NCI-H748 treated with DMSO at 0.1 percent for 48 hours (cell line): ENCODE data around the gene ZFAND2A.
"Not testable (repeated sequence)": the region's sequence is repeated elsewhere in the genome, so short reads cannot be mapped to it uniquely, and the experiment has no call there.

Experiments used
- DNase-seq: peaks from one replicate; lab custom pipeline; 2025; lab: John Stamatoyannopoulos, UW

ZFAND2A gene

DNA sequence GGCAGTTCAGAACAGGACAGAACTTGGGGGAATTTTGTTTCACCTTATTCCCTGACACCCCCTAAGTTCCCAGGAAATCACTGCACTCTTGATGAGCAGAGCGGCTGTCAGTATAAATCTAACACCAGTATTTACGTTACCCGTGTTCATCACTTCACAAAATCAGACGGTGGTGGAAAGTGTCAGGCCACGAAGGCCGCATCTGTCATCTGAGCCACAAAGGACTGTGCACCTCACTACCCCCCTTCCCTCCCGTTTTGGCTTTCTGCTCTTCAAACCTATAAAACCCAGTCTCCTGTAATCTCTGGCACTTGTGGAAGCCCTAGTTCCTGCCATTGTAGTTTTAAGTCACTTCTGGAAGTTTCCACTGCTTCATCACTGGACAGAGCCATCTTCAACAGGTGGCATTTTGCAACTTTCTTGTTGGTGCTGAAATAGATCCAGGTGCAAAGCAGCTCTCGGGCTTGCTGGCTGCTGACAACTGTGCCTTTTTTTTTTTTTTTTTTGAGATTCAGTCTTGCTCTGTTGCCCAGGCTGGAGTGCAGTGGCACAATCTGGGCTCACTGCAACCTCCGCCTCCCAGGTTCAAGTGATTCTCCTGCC lies 9.5 kb downstream of the ZFAND2A start:
- no peak for DNase-seq

DNA sequence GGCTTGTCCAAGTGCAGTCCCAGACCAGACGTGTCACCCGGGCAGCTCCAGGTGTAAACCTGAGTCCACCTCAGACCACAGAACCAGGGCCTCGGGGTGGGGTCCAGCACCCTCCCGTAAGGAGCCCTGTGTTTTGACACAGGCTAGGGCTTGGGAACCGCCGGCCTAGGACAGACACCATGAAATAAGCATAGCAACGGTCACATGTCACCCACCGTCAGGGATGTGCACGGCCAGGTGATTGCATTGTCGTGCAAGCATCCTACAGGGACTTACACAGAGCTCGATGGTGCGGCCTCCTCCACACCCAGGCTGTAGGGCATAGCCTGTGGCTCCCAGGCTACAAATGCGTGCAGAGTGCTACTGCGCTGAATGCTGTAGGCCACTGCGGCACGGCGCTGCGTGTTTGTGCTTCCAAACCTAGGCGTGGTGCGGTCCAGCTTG lies 10.6 kb downstream of the ZFAND2A start:
- DNase-seq: no peak

DNA sequence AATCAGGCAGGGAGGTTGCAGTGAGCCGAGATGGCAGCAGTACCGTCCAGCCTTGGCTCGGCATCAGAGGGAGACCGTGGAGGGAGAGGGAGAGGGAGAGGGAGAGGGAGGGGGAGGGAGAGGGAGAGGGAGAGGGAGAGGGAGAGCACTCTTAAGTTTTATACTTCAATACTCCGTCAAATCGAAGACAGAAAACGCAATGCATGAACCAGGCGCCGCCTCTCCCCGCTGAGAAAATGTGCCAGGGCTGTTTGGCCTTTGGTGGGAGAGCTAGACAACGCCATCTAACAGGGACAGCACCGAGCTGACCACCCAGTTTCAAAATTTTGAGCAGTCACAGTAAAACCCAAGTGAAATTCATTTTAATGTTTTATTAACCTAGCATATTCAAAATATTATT lies 12.1 kb downstream of the ZFAND2A start:
- not testable (repeated sequence) for DNase-seq

DNA sequence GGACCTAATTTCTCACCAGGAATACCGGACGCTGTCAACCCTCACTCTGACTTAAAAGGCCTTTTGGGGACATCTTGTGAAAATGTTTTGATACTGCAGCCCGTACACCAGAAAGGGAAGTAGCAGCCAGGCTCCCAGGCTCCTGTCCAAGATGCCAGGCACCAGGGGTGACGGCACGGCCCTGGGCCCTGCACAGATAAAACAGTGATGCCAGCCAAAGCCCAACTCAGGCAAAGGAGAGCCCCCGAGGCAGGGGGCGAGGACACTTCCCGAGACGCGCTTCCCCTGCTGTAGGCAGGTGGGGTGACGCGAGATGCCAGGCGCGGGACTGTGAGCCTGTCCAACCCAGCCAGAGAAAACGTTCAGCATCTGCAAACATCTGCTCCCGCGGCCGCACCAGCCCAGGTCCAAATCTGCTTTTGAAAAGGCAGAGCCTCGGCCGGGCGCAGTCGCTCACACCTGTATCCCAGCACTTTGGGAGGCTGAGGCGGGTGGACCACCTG lies 15.7 kb downstream of the ZFAND2A start:
- no peak for DNase-seq

DNA sequence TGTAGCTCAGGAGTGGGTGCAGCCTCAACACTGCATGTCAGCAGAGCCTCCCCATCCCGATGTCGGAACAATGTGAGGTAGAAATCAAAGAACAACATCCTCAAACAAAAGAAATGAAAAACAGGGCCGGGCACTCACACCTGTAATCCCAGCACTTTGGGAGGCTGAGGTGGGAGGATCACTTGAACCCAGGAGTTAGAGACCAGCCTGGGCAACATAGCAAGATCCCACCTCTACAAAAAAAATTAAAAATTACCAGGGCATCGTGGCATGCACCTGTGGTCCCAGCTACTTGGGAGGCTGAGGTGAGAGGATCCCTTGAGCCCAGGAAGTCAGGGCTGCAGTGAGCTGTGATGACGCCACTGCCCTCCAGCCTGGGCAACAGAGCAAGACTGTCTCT lies 17.0 kb downstream of the ZFAND2A start:
- not testable (repeated sequence) for DNase-seq

DNA sequence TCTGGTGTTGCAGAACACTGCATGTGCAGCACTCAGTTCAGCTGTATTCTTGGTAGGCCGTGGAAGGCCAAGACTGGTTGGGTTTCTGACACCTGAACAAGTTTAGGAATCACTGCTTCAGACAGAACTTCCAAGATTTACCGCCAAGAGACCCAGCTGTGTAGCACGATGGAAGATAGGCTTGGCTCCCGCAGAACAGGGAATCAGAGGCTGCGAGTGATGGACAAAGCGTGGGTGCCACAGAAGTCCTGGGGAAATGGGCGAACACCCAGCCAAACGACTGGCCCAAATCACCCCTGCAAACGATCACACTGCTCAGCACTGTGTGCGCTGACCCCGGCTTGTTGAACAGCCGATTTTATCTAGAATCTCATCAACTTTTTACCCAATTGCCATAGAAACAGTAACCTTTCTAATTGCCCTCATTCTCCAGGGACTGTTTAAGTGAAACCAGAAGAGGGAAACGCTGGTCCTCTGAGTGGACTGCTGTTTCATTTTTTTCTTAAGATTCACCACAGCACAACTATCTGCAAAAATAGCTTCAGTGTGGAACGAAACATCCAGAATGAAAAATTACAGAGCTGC lies 17.9 kb downstream of the ZFAND2A start:
- no peak for DNase-seq

DNA sequence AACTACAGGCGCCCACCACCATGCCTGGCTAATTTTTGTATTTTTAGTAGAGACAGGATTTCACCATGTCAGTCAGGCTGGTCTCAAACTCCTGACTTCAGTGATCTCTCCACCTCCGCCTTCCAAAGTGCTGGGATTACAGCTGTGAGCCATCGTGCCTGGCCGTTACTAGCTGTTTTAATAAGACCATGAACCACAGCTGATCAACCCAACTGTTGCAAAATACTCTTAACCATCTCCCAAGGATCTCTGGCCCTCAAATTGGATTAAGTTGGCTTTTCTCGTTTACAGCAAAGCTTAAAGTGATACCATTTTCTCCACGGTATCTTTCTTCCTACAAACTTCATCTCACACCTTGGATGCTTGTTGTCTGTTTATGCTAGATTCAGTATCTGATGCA lies 18.3 kb downstream of the ZFAND2A start:
- DNase-seq: no peak

DNA sequence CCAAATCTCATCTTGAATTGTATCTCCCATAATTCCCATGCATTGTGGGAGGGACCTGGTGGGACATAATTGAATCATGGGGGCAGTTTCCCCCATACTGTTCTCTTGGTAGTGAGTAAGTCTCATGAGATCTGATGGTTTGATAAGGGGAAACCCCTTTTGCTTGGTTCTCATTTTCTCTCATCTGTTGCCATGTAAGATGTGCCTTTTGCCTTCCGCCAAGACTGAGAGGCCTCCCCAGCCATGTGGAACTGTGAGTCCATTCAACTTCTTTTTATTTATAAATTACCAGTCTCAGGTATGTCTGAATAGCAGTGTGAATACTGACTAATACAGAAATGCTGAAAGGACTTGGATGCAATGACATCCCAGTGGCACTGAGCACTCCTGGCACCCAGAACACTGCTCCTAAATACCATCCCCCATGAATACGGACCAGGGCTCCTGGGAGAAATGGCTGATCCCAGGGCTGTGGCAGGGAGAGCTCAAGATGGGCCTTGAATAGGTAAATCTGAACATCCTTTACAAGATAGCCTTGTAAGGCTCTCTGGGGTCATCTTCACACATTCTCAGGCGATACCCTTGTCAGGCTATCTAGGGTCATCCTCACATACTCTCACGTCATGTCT lies 19.4 kb downstream of the ZFAND2A start:
- no peak for DNase-seq

DNA sequence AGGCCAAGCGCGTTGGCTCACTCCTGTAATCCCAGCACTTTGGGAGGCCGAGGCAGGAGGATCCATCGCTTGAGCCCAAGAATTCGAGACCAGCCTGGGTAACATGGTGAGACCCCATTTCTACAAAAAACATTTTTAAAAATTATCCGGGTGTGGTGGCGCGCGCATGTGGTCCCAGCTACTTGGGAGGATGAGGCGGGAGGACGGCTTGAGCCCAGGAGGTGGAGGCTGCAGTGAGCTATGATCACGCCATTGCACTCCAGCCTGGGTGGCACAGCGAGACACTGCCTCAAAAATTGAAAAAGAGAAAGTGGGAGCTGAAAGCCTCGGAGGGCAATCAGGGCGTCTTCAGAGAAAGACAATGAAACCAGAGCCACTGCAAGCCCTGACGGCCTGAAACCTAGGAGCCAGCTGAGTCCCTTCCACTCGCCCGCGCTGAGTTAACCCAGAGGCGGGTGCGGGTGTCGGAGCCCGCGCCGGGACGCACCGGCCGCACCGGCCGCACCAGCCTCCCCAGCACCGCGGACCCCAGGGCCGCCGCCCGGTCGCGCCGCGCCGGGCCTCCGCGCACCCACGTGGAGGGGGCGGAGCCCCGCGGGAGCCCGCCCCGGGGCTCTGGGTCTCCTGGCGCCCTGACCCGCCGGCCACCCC lies 22.4 kb downstream of the ZFAND2A start:
- DNase-seq: no peak

DNA sequence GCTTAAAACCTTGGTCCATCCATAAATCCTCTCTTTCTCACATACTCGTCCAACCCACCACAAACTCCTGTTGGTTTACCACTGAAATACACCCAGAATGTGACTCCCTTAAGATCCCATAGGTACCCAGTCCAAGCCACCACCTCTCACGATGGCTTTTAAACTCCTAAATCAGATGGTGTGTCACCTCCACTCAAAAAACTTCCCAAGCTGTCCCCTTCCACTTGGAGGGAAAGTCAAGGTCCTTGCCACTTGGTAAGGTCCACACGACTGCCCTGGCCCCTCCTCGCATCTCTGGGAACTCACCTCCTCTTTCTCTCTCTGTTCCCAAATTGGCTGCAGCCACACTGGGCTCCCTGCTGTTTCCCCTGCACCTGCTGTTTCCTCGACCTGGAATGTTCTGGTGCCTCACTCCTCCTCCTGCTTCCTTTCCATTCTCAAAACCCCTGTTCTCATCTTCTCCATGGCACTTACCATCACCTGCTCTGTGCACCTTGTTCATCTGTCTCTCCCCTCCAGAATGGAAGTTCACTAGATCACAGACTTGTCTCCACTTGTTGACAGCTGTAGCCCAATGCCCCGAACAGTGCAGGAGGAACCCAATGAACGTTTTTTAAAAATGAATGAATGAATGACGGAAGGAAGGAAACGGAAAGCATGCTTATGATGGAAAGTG lies 23.0 kb downstream of the ZFAND2A start:
- DNase-seq: no peak

DNA sequence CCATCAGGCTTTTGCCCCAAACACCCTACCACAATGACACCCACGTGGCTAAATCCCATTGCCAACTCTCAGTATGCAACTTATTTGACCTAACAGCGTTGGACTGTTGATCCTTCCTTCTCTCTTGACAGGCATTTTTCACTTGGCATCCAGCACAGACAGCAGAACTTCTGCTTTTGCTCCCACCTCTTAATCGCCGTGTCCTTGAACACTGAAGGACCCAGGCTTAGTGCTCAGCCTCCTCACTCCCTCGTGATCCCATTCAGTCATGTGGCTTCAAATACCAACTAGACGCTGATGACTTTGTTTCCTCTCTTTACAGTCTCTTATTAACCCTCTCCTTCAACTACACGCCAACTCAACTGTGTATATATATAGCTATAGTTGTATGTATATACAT lies 25.0 kb downstream of the ZFAND2A start:
- DNase-seq: no peak

DNA sequence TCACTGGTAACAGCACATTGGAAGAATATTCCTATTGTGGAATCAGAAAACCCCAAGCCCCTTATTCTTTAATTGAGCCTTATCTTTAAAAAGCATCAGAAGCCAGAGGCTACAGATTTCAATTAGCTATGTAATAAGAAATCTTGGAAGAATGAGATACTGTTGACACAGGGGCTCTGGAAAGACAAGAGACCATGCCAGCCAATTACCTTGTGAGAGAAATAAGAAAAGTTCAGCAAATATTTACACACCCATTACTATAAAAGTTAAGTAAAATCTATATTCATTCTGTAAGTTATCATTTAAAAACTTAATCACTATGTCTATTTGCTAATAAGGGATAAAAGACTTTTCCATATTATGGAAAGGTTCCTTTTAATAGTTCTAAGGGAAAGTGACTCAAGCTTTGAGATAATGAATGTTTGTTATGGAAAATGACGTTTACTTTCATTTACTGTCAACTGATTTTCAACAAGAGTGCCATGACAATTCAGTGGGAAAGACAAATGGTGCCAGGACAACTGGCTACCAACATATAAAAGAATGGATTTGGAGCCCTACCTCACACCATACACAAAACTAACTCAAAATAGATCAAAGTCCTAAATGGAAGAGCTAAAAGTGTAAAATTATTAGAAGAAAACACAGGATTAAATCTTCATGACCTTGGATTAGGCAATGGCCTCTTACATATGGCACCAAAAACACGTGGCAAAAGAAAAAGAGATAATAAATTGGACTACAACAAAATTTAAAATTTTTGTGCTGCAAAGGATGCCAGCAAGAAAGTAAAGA lies 28.3 kb downstream of the ZFAND2A start:
- no peak for DNase-seq

DNA sequence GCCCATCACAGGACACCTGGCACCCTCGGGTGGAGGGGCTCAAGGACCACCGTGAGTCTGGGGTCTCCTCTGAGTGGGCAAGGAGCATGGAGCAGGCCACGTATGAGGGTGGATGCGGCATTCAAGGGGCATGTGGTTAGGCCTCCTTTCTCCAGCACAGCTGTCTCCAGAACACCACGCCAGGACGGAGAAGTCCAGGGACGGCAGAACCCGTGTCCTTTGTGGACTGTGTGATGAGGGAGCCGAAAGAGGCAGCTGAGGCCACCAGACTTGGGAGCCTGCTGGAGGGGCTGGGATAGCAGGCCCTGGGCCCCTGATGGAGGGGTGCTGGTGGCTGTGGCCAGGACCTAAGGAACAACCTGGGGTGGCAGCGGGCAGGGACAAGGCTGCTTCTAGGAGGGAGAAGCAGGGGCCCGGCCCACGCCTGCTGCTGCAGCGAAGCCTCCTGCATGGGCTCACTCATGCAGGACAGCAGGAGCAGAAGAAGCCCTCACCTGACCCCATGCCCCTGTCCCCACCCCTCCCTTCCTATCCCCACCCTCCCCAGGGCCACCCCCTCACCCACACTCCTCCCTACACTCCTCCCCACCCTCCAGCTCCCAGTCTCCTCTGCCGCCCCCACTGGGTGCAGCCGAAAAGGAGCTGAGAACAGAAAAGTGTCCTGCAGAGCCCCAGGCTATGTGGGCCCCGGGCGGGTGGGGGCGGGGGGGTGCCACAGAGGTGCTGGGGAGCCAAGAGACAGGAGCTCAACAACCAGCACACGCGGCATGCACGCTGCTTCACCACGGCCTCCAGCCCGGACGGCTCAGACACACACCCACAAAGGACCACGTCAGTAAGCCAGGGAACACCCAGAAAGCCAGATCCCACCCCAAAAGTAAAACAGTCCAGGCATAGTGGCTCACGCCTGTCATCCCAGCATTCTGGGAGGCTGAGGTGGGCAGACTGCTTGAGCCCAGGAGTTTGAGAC lies 29.7 kb downstream of the ZFAND2A start:
- DNase-seq: no peak

DNA sequence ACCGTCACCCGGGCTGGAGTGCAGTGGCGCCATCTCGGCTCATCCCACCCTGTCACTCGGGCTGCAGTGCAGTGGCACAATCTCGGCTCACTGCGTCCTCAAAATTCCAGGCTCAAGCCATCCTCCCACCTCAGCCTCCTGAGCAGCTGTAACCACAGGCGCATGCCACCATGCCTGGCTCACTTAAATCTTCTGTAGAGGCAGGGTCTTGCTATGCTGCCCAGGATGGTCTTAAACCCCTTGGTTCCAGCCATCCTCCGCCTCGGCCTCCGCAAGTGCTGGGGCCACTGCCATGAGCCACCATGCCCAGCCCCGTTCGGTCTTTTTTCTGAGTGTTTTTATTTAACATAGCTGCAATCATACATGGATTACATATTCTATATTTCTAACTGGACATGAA lies 30.6 kb downstream of the ZFAND2A start:
- no peak for DNase-seq

DNA sequence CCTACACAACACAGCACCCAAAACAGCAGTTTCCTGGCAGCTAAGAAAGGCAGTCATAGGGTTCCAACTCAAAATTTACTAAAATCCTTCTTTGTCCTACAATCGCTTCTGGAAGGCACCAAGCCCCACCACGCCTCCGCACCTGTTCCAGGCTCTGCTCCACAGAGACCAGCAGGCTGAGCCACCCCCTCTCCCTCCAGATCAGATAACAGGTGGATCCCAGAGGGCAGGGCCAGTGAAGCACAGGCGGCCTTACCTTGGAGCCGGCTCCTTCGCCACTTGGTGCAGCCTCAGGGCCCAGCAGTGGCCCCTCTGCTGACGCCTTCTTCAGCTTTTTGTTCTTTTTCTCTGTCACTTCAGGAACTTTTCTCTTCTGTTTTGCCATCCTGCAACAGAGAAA lies 33.0 kb downstream of the ZFAND2A start:
- no peak for DNase-seq

DNA sequence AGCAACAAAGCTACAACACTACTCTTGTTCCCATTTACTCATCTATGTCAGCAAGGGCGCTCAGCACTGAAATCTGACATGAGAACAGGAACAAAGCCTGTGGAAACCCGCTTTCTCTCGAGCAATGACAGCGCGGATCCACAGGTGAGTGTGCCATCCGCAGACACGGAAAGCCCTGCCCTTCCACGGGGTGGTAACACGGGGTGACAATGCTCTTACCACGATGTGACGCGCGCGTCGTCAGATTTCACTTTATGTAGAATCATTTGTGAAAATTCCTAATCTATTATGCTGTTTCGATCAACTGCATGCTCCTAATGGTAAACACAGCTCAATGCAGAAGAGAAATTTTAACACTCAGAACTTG lies 34.4 kb downstream of the ZFAND2A start:
- no peak for DNase-seq

DNA sequence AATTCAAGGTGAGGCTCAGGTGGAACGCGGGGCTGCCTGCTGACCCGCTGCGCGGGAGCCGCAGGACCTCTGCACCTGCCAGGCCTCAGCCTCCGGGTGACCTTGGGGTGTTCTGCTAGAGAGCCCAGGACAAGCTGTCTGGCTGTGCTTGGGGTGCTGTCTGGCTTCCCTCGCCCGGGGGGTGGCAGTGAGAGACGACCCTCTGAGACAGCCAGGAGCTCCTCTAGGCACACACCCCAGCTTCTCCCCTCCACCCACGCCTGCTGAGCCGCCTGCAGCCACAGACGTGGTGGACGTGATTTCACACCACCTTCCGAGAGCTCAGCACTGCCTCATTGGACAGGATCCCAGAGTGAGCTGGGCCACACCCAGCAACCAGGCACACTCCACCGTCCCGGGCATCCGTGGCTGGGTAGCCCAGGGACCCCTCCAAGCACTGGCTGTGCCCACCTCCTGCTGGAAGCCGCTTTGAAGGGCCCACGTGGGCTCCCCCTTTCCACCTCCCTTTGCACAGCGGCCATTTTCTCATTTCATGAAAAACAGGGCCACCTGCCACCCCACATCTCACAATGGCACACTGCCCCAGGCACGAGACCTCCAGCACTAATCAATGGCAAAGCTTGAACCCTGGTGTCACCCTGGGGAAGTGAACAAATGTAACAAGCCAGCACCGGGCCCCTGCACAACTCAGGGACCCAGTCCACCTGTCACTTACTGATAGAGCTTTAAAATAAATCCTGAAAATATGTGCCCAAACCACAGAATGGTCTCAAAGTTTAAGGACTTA lies 35.0 kb downstream of the ZFAND2A start:
- no peak for DNase-seq

DNA sequence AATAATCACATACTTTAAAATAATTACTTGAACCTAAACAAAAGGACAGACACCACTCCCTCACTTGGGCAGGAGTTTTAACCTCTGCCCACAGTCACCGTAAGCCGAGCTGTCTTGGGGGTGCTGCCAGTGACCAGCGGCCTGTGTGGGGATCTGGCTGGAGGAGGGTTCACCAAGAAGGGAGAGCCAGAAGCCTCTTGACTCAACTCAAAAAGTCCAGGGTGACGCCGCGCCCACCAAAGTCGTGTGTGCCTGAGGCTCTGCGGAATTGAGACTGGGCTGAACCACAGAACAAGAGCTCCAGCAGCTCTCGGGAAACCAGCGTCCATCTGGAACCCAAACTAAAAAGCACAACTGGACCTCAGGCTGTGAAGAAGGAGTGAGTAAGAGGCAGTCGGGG lies 35.8 kb downstream of the ZFAND2A start:
- no peak for DNase-seq

DNA sequence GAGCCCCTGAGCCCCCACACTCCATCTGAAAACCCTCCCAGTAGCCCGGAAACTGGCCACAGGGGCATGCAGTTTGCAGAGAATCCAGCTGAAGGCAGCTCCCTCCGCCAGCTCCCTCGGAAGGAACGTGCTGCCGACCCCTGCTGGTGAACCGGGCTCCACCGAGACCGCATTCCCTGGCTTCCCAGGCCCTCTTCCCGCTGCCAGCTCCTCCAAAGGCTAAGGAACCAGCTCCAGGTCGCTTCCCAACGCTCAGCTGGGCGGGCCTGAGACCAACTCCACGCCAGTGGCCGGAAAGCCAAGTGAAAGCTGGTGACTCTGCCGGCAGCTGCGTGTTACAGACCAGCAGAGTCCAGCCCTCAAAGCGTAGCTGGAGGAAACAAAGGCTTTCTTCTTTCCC lies 36.3 kb downstream of the ZFAND2A start:
- DNase-seq: no peak
